ENCODE measurements around the gene FOXN1. TPM values are rescaled to one million over a fixed set of nuclear protein-coding genes. Genes with fewer than 3 reads are reported as not detected.

The FOXN1 gene
- total and polyA plus RNA-seq, 10 of the 15 experiments (the other 5 are each of a cell fraction or from before 2014, with no cell fraction given), result not detected

DNA sequence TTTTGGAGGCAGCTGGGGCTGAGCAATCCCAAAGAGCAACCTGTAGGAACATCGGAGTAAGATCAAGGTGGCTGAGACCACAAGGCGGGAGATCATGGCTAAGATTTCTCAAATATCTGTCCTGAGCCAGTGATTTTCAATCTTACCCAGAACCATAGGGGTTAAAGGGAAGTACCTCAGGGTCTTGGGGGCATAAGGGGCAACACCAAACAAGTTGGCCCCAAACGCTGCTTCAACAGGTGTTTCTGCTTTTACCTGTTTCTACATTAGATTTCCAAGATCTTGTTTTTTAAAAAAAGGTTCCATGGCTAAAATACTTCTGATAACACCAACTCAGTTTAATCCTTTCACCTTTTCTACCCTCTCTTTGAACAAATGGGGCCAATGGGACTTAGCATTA is 48.9 kb downstream of the FOXN1 start:
- FAIRE-seq, result no peak
- Histone ChIP-seq H3K4me1 (ENCODE audit: control insufficient read depth, insufficient read depth, low read length) (peaks cover 7% of the 10 kb centered on the region), H3K9me3 (replicated peaks; ENCODE audit: control insufficient read depth, insufficient read depth, low read length) (no peaks in the 10 kb centered on the region), H3K36me3 (ENCODE audit: control insufficient read depth in 2 of 2, insufficient read depth in 2 of 2, low read length in 1 of 2) (peaks cover 30 to 36% of the 10 kb centered on the region in 2 experiments), H3K27me3 (replicated peaks in 1 of 2; ENCODE audit: control insufficient read depth in 2 of 2, insufficient read depth in 2 of 2, low read length in 1 of 2) (no peaks in the 10 kb centered on the region), H2AFZ (ENCODE audit: control insufficient read depth, low read depth, low read length) (no peak overlapping the region), H3K27ac (ENCODE audit: control insufficient read depth, insufficient read depth) (no peak overlapping the region), H3K4me3 (no peak overlapping the region), H4K20me1 (ENCODE audit: control insufficient read depth, insufficient read depth) (no peaks in the 10 kb centered on the region), H3K4me2 (ENCODE audit: control insufficient read depth, insufficient read depth) (no peak overlapping the region), H3K79me2 (ENCODE audit: control insufficient read depth, insufficient read depth, low read length) (peaks cover 24% of the 10 kb centered on the region), H3K9ac (ENCODE audit: control insufficient read depth, insufficient read depth, low read length) (no peak overlapping the region)
- DNase-seq (ENCODE audit: low read depth, low spot score), result no peak
- ChIA-PET RAD21 (ENCODE audit: unreplicated experiment) (interaction anchor here (8.3 kb wide), 1 partner anchor 14 kb away, joined by 102 read pairs; the partner anchor contains the start of gene PIGS), CTCF (no interaction called here), POLR2A (interaction anchor here (1.5 kb wide), 1 partner anchor 21 kb away, joined by 3 read pairs; the partner anchor contains the start of gene ALDOC), SMC1A (ENCODE audit: uncharacterized antibody, unreplicated experiment) (interaction anchor here (1.0 kb wide), 1 partner anchor 54 kb away, joined by 3 read pairs; no protein-coding TSS in a partner anchor)
- in situ Hi-C loops (cut with MboI), result loop anchor here (25.0 kb wide), 1 partner anchor 1068 kb away; no protein-coding TSS in a partner anchor
- 96% methylated on average over 3 of the region's 3 CpGs for WGBS (ENCODE audit: insufficient coverage, insufficient replicate concordance, low lambda C conversion rate, missing lambda C conversion rate)
- BruUV-seq (replicated peaks), result no TSS peak
- ATAC-seq, result no peak
- intact Hi-C loops (cut with micrococcal nuclease; ENCODE audit: unreplicated experiment), result loop anchor here (10.0 kb wide), 1 partner anchor 160 kb away; the partner anchor contains the start of genes PROCA1, RAB34 and RPL23A
- TF ChIP-seq CREM (IDR thresholded peaks at IDR 0.05; ENCODE audit: low read depth), result no peak
- TF ChIP-seq NR2F1 (conservative IDR thresholded peaks at IDR 0.05), result no peak
- TF ChIP-seq, protein P1, sequence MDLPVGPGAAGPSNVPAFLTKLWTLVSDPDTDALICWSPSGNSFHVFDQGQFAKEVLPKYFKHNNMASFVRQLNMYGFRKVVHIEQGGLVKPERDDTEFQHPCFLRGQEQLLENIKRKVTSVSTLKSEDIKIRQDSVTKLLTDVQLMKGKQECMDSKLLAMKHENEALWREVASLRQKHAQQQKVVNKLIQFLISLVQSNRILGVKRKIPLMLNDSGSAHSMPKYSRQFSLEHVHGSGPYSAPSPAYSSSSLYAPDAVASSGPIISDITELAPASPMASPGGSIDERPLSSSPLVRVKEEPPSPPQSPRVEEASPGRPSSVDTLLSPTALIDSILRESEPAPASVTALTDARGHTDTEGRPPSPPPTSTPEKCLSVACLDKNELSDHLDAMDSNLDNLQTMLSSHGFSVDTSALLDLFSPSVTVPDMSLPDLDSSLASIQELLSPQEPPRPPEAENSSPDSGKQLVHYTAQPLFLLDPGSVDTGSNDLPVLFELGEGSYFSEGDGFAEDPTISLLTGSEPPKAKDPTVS (IDR thresholded peaks at IDR 0.05; ENCODE audit: low read depth, low read length), result no peak
- TF ChIP-seq, protein P2, sequence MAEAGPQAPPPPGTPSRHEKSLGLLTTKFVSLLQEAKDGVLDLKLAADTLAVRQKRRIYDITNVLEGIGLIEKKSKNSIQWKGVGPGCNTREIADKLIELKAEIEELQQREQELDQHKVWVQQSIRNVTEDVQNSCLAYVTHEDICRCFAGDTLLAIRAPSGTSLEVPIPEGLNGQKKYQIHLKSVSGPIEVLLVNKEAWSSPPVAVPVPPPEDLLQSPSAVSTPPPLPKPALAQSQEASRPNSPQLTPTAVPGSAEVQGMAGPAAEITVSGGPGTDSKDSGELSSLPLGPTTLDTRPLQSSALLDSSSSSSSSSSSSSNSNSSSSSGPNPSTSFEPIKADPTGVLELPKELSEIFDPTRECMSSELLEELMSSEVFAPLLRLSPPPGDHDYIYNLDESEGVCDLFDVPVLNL (IDR thresholded peaks at IDR 0.05; ENCODE audit: low read depth, low read length), result no peak
- TF ChIP-seq SMARCA5 (IDR thresholded peaks at IDR 0.05), result no peak
- TF ChIP-seq, protein P3, sequence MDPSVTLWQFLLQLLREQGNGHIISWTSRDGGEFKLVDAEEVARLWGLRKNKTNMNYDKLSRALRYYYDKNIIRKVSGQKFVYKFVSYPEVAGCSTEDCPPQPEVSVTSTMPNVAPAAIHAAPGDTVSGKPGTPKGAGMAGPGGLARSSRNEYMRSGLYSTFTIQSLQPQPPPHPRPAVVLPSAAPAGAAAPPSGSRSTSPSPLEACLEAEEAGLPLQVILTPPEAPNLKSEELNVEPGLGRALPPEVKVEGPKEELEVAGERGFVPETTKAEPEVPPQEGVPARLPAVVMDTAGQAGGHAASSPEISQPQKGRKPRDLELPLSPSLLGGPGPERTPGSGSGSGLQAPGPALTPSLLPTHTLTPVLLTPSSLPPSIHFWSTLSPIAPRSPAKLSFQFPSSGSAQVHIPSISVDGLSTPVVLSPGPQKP (IDR thresholded peaks at IDR 0.05; ENCODE audit: low read depth, low read length), result no peak
- no peak for TF ChIP-seq NFIC (IDR thresholded peaks at IDR 0.05; ENCODE audit: low read depth, low read length)
- TF ChIP-seq RFX5 (IDR thresholded peaks at IDR 0.05; ENCODE audit: low read depth, low read length), result no peak
- TF ChIP-seq PML (IDR thresholded peaks at IDR 0.05; ENCODE audit: low read length), result no peak
- TF ChIP-seq NRF1 (conservative IDR thresholded peaks at IDR 0.05; ENCODE audit: low read depth, low read length), result no peak
- no peak for TF ChIP-seq SUPT20H (IDR thresholded peaks at IDR 0.05; ENCODE audit: borderline replicate concordance, control insufficient read depth, low read depth, low read length)
- TF ChIP-seq, protein P4, sequence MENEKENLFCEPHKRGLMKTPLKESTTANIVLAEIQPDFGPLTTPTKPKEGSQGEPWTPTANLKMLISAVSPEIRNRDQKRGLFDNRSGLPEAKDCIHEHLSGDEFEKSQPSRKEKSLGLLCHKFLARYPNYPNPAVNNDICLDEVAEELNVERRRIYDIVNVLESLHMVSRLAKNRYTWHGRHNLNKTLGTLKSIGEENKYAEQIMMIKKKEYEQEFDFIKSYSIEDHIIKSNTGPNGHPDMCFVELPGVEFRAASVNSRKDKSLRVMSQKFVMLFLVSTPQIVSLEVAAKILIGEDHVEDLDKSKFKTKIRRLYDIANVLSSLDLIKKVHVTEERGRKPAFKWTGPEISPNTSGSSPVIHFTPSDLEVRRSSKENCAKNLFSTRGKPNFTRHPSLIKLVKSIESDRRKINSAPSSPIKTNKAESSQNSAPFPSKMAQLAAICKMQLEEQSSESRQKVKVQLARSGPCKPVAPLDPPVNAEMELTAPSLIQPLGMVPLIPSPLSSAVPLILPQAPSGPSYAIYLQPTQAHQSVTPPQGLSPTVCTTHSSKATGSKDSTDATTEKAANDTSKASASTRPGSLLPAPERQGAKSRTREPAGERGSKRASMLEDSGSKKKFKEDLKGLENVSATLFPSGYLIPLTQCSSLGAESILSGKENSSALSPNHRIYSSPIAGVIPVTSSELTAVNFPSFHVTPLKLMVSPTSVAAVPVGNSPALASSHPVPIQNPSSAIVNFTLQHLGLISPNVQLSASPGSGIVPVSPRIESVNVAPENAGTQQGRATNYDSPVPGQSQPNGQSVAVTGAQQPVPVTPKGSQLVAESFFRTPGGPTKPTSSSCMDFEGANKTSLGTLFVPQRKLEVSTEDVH (IDR thresholded peaks at IDR 0.05; ENCODE audit: low read depth, partially characterized antibody), result no peak
- TF ChIP-seq SREBF2 (IDR thresholded peaks at IDR 0.05; ENCODE audit: low read length), result no peak
- no peak for TF ChIP-seq RAD21 (IDR thresholded peaks at IDR 0.05; ENCODE audit: insufficient read depth, low read depth, low read length)
- no peak for TF ChIP-seq SIN3A (IDR thresholded peaks at IDR 0.05; ENCODE audit: low read depth, low read length)
- no peak for TF ChIP-seq NBN (IDR thresholded peaks at IDR 0.05)
- TF ChIP-seq SP1 (IDR thresholded peaks at IDR 0.05; ENCODE audit: low read depth, low read length), result no peak

Measured in GM12878 (cell line).